GM19238 (cell line): ENCODE results near the gene USH1C.

Source experiments
- DNase-seq: peaks from one replicate; pipeline ENCODE4 v3.0.0; 2011; ENCODE audit warnings: low spot score; ENCODE audit not compliant: insufficient read length

Gene USH1C

DNA sequence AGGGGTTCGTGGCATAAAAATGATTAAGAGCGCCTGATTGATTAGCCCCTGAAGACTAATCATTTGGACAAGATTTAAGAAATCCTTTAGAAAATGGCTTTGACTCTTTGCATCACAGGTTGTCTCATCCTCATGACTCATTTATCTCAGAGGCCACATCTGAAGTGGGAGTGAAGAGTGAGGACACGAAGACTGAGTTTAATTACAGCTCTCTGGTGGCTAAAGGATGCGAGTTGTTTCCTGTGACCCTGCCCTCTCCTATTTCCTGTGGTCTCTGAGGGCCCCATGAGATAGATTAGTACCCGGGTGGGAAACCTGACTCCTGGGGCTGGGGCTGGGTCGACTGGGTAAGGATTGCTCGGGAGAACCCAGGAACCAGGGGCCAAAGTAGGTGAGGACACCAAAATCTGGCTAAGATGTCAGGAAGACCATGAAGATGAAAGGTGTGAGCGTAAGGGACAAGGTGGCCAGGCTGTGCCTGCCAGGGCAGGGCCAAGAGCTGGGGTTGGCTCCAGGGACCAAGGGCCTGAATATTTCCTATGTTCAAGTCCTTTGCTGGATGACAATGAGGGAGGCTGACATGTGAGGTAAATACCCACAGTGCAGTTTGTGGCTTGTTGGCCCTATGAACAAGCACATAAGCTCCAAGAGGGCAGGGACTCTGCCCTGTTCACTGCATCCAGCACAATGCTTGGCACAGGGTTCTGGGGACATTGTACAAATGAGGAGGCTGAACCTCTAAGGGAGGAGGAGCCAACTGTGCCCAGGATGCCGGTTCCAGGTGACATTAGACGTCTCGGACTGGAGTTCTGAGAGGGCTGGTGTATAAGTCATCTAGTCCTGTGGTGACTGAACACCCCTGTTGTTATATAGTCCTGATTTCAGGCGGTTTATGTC, 6.5 kb upstream of the USH1C start:
- no peak for DNase-seq

DNA sequence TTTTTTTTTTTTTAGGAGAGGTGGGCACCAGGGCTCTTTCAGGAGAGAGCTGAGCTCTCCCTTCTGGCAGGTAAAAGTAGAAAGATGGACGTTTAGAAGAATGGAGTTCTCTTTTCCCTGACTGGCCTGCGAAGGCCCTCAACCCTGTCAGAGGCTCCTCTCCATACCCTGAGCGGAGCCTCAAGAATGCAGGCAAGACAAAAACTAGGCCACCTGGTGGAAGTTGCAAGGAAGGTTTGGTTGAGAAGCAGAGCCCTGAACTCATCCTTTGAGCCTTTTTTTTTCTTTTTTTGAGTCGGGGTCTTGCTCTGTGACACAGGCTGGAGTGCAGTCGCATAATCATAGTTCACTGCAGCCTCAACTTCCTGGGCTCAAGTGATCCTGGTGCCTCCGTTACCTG, 4.2 kb upstream of the USH1C start:
- no peak for DNase-seq

DNA sequence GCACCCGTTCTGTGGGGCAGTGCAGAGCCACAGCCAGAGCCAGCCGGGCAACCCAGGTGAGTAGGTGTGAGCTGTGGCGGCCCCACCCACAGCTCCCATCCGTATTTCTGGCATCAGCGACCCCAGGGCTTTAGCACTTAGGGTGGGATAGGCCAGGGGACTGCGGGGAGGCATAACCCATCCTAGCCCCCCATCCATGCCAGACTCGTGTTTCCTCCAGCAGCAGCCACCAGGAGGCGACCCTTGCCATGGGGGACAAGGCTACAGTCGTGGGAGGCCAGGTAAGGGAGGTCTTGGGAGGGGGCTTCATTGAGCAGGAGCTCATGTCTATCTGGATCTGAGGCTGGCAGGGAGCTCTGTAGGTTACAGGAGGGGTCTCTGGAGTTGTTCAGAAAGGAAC, 3.7 kb upstream of the USH1C start:
- DNase-seq: no peak

DNA sequence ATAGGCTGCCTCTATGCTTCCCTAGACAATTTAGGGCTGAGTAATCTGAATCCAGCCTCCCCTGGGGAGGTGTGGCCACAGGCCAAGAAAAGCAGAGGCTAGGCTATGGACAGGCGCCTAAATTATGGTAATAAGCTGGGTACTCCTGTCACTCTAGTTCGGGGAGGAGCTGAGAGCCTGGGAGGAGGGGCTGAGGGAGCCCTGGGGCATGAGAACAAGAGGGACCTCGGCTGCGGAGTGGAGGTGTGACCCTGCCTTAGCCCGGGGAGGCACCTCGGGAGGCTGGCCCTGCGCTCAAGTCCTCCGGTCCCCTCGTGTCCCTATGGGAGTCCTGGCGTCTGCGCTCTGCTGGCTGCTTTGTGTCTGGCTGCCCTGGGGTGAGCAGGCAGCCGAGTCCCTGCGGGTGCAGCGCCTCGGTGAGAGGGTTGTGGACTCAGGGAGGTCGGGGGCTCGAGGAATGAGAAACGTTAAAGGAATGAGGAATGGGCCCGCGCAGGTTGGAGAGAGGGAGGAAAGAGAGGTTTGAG, 2.9 kb upstream of the USH1C start, which contains the start of gene OTOG:
Gene OTOG, plus strand, starts transcription at position 209 of the 527 bp plus-strand sequence. Its CDS starts 114 bp downstream, at position 323.
- DNase-seq: no peak

DNA sequence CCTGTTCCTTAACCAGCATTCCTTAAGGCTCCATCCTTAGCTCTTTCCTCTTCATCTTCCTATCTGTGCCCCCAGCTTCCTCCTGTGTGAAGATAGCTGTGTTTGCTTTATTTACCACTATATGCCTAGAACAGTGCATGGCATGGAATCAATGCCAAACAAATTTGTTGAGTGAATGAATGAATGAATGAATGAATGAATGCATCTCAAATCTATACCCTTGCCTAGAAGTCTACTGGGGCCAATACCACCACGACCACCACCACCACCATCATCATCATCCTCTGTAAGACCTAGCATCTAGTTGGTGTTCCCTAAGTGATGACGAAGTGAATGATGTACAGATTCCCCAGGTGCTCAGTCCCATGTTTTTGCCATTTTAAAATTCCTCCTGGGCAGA, 2.0 kb upstream of the USH1C start:
- DNase-seq: no peak

DNA sequence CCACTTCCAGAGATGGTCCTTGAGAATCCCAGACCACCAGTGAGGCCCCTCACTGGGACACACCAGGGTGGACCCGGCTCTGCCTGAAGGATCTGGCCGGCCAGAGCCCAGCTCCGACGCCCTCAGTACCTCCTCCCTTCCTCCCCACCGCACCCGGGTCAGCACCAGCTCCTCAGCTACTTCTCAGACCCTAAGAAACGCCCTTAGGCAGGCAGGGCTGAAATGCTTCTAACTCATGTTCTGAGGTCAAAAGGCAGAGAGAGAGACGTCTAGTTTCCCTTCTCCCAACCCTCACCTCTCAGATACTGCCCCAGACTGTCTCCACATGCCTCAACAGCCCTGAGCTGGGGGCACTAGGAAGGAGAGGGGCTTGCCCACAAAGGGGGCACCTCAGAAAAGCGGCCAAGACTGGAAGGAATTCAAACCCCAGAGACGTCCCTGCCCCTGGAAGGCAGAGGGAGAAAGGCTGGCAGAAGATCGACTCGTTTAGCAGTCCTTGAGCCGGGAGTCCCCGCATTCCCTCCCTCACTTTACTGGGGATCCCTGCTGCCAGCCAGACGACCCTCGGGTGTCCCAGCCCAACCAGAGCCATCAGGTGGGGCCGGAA, 539 bp downstream of the USH1C start:
- DNase-seq: no peak

DNA sequence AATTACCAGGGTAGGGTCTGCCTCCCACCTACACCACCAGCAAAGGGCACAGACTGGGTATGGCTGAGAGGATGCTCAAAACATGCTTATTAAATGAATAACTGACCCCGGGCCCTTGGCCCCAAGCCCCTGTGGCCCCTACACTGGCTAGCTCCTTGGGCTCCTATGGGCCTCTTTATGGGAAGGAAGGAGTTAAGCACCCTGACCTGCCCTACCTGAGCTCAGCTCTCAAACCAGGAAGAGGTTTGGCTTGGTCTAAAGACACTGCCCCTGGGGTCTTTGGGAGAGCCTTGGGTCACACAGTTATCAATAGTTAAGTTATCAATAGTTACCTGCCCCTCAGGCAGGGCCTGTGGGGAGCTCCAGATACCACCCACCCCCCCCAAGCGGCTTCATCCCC, 1.2 kb downstream of the USH1C start:
- no peak for DNase-seq

DNA sequence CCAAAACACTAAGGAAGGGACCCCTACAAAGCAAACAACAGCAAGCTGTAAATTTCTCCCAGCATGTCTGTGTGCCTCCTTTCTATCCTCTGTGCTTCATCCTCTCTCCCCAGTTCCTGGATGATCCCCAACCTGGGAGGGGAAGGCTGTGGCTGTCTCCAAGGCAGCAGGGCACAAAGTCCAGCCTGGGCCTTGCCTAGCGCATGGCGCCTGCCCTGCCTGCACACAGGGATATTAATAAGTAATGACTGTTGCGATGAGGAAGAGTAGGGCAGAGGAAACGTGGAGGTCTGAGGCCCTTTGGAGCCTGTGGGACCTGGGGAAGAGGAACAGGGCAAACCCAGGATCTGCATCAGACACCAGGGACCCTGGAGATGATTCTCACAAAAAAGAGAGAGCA, 2.0 kb downstream of the USH1C start:
- no peak for DNase-seq

DNA sequence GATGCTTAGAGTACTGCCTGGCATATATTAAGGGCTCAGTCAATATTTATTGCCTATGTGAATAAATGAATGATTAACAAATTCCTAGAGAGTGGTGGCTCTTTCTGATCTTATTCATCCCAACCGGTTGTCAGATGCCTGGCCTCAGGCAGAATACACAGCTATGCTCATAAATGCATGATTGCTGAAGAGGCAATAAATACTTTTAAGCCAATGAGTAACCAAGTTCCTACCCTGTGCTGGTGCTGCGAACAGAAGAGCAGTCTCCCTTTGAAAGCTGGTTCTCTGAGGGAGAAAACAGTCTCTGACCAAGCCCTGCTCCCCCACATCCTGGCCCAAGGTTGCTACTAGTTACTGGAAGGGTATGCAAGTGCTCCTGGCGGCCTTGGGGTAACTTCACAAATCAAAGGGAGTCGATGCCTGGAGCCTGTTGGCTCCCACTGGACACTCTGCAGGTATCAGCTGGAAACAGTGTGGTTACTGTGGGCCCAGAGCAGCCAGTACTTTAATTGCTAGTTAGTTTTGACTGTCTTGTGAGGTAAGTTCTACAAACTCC, 2.8 kb downstream of the USH1C start:
- DNase-seq: no peak

DNA sequence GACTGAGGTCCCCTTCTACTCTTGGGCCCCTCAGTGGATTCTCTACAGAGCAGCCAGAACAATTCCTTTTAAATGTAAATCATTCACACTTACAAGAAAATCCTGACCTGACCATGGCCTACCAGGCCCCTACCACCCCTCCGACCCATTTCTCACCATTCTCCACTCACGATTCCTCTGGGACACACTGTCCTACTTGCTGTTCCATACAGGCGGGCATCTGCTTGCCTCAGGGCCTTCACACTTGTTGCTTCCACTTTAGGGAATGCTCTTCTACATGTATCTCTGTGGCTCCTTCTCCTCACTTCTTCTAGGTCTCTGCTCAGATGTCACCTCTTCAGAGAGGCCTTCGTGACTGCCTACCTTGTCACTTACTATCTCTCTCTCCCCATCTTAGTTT, 3.4 kb downstream of the USH1C start:
- no peak for DNase-seq

DNA sequence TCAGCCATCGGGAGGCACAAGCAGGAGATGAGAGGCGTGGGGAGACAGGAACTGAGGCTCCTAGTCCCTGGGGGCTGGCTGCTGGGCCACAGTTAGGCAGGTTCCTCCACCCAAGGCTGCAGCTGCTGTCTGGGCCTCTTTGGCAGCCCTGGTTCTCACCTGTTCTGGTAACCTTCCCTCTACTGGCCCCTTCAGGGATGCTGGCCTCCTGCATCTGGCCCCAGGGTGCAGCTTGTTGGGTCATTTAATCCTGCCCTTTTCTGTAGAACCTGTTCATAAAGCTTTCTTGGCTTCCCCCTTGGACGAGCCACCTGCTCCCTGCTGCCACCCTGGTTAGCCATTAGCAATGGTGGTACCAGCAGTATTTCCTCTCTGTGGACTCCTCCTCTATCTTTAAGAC, 5.5 kb downstream of the USH1C start:
- DNase-seq: no peak

DNA sequence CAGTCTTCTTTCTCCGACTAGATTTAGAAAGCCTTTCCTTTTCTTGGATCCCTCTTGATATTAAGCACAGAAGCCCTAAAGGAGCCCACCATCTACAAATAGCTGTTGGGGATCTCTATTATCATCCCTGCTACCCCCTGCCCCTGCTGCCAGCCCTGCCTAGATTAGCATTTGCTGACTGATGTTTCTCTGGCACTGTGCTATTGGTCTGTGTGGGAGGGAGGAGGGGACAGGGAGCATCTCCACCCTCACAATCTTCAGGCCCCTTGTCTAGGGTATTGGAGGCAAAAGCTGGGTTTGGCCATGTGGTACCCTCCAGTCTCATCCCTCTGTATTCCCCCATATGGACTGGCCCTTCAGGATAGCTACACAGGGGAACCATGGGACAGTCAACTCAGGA, 6.2 kb downstream of the USH1C start:
- no peak for DNase-seq

DNA sequence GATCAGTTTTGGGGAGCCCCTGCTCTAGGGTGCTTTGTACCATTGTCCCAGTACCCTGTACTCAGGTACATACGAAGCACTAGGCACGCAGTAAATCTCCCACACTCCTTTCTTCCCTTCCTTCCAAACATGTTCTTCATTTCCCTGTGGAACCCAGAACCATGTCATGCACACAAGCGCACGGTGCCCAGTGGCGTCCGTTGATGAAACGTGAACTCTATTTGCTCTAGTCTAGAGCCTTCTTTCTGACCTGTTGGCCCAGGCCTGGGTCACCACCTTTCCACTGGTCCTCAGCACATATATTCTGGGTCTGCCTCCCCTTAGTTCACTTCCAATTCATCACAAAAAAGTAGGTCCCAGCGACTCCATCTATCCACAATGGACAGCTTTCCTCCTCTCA, 7.0 kb downstream of the USH1C start:
- DNase-seq: no peak

DNA sequence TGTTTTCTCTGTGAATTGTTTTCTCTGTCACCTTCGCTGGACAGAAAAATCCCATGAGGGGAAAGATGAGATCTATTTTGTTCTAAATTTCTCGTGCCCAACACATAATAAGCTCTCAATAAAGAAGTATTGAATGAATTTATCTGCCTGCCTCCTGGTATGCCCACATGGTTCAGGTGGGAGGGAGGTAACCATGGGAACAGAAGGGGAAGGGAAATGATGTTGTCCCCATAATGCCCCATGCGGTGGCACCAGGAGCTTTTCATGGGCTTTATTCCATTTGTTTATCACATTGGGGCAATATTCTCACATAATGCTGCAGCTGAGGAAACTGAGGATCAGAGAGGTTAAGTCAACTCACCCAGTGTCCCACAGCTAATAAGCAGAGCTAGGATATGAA, 8.7 kb downstream of the USH1C start:
- no peak for DNase-seq

DNA sequence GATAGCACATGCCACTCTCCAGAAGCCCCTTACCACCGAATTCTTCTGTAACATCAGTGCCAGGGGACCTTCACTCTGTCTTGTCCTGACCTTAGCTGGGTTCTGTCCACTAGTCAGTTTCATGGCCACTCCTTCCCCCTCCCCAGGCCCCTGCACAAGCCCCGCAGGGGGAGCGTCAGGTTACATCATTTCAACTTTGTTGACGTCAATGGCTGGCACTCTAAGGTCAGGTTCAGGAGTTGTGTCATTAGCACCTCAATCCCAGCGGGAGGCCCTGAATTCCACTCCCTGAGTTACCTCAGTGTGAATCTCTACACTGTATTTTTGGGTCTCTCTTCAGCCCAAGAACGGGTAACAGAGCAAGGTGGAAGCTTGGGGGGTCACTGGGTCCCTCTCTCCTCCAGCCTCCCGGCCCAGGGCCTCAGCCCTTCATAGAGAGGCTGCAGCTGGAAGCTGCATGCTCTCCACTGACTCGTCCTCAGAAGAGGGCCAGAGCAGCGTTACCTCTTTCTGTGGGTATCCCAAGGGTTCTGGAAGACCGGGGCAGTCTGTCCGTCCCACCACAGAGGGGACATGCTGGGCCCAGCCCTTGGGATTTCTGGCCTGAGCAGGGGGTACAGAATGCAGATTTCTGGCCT, 10.3 kb downstream of the USH1C start:
- no peak for DNase-seq

DNA sequence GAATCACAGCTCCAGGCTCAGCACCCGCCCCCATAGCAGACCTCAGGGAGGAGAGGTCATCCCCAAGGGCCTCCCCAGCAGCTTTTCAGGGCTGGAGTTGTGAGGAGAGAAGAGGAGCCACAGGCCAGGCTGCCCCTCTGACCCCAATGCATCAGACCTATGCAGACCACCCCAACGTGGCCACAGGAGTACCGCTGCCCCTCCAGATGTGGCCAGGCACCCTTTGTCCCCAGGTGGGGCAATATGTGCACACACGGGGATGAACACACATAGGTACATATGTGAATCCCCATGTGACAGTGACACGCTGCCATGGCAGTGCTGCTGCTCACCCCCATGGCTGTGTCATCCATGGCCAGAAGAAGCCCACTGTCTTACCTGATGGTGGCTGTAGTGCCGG, 10.9 kb downstream of the USH1C start:
- DNase-seq: no peak

DNA sequence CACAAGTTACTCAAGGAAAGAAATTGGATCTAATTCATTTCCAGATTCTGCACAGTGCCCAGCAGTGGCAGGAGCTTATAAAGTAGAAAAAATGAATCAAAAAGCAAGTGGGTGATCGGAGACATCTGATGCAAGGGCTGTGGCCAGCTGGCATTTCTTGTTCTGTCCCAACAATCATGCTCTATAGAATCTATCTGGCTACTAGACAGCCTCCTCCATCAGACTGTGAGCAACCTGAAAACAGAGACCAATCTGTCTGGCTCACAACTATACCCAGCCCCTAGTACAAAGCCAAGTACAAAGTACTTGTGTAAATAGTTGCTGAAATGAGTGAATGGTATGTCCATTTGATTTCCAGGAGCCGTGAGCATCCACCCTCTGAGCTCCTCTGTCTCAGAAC, 11.4 kb downstream of the USH1C start:
- DNase-seq: no peak

DNA sequence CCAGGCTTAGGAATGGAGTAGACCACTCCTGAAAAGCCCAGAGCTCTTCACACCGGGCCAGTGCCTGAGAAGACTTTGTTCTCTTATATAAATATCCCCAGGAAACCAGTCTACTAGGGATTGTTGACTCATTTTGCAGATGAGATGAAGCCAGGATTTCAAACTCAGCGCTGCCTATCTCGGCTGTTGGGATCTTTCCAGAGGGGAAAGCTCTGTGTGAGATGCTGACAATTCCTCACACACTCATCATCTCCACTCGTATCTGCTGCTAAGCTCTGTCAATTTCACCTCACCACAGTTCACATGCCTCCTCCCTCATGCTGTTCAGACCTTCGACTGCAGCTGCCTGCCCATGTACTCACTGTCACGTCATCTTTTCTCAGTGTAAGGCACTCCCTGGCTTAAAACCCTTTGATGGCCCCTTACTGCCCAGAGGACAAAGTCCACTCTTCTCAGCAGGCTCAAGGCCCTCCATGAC, 12.5 kb downstream of the USH1C start:
- DNase-seq: no peak

DNA sequence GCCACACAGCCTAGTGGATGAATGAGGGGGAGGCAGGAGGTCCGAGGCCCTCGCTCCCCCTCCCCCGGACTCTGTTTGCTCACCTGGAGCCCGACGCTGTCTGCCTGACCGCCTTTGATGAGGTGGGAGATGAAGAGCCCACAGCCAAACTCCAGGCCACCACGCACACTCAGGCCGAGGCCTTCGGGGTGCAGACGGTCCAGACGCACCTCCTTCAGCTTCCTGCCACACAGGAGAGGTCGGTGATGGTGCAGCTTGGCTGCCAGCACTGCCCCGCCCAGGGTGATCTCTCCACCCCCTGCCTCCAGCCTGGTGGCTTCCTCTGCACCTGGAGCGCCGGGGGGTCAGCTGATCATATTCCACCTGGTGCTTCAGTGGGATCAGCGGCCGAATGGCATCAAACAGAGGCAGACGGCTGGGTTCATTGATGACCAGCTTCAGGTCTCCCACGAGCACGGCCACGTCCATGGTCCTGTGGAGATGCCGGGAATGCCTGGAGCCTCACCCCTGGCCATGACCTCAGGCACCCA, 13.1 kb downstream of the USH1C start:
- no peak for DNase-seq

DNA sequence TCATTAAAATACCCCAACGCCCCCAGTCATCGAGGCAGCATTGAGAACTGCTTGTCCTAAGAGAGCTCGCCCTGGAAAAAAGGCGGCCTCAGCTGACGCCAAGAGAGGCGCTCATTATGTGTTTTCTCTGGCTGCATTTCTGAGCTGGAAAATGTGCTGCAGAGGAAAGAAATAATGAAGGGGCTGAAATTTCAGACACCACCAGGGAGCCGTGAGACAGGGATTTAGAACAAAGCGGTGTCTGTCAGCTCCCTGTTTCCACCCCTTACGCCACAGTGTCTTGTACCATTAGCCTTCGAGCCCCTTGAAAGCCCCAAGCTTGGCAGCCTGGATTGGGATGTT, 14.4 kb downstream of the USH1C start:
- DNase-seq: no peak
